Peyer's patch (tissue), 4 donors: ENCODE data around the gene PDCD6IP.
"Not testable (repeated sequence)": the region's sequence is repeated elsewhere in the genome, so short reads cannot be mapped to it uniquely, and the experiment has no call there.

Experiments
- CTCF ChIP-seq, 6 experiments: fragments of 450-650 bp in 4 of 6; fragments of 200-600 bp in 2 of 6; sonication (generic) in 1 of 6; IDR thresholded peaks; one replicate each; pipeline ENCODE4 v1.5.1; 2017 to 2019; ENCODE audit warnings: antibody characterized with exemption in 6 of 6, mild to moderate bottlenecking in 3 of 6, moderate library complexity in 1 of 6
- POLR2A ChIP-seq, 2 donors: fragments of 450-650 bp; IDR thresholded peaks; one replicate each; pipeline ENCODE4 v1.5.1; 2017; ENCODE audit warnings: antibody characterized with exemption in 2 of 2, mild to moderate bottlenecking in 2 of 2, moderate library complexity in 2 of 2

GRCh38 chr3:33837182-33837581 is 38.8 kb downstream of the PDCD6IP start:
- TF ChIP-seq CTCF, POLR2A (IDR thresholded peaks at IDR 0.05): not testable (repeated sequence)
